ENCODE results near the gene FBXO28.

- no peak for TF ChIP-seq CTCF (IDR thresholded peaks at IDR 0.05; ENCODE audit: poor library complexity)
- no peak for TF ChIP-seq EZH2 (IDR thresholded peaks at IDR 0.05; ENCODE audit: borderline replicate concordance)
Measured at GRCh38 chr1:224107282-224107625, 6.7 kb upstream of the FBXO28 start.

Data from hepatocyte (in vitro differentiated cells).